WERI-Rb-1 (cell line): ENCODE data around the gene PAK1.
"Not testable (repeated sequence)": the region's sequence is repeated elsewhere in the genome, so short reads cannot be mapped to it uniquely, and the experiment has no call there.

ENCODE experiments used
- DNase-seq: peaks from one replicate; pipeline ENCODE4 v3.0.0-alpha.2; 2020
- H3K27ac ChIP-seq: fragments of 250-450 bp; sonication (Bioruptor Pico); 2 replicates; pipeline ENCODE4 v1.5.1; 2020; ENCODE audit warnings: mild to moderate bottlenecking, moderate library complexity
- H3K27me3 ChIP-seq: fragments of 250-450 bp; sonication (Bioruptor Pico); 2 replicates; pipeline ENCODE4 v1.5.1; 2021; ENCODE audit warnings: mild to moderate bottlenecking, low read depth, moderate library complexity; ENCODE audit not compliant: insufficient read depth, severe bottlenecking
- H3K36me3 ChIP-seq: fragments of 250-450 bp; sonication (Bioruptor Pico); 2 replicates; pipeline ENCODE4 v1.5.1; 2020; ENCODE audit warnings: mild to moderate bottlenecking, moderate library complexity
- H3K4me3 ChIP-seq: 2 replicates; pipeline ENCODE4 v1.5.1; 2011; ENCODE audit warnings: low read depth, mild to moderate bottlenecking, control low read depth, low read length
- H3K9me3 ChIP-seq: fragments of 250-450 bp; sonication (Bioruptor Pico); 2 replicates; pipeline ENCODE4 v1.5.1; 2021; ENCODE audit warnings: mild to moderate bottlenecking, moderate library complexity; ENCODE audit not compliant: severe bottlenecking
- TF ChIP-seq, protein P1 (sequence below): IDR thresholded peaks from 2 replicates; pipeline ENCODE4 v1.5.1; 2011; ENCODE audit warnings: low read depth, mild to moderate bottlenecking, control low read depth, inconsistent platforms, low read length

Gene PAK1

DNA sequence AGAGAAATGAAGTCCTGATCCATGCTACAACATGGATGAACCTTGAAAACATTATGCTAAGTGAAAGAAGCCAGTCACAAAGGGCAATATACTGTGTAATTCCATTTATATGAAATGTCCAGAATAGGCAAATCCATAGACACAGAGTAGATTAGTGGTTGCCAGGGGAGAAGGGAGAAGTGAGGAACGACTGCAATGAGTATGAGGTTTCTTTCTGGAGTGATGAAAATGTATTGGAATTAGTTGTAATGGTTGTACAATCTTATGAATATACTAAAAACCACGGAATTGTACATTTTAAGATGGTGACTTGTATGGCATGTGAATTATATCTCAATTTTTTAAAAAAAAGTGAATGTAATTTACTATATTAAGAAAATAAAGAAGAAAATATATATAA lies 89.3 kb downstream of the PAK1 start:
- DNase-seq: no peak
- peaks cover 20% of the 10 kb centered on the region for H3K36me3 ChIP-seq
- no peak overlapping the region for H3K4me3 ChIP-seq
- TF ChIP-seq, protein P1, sequence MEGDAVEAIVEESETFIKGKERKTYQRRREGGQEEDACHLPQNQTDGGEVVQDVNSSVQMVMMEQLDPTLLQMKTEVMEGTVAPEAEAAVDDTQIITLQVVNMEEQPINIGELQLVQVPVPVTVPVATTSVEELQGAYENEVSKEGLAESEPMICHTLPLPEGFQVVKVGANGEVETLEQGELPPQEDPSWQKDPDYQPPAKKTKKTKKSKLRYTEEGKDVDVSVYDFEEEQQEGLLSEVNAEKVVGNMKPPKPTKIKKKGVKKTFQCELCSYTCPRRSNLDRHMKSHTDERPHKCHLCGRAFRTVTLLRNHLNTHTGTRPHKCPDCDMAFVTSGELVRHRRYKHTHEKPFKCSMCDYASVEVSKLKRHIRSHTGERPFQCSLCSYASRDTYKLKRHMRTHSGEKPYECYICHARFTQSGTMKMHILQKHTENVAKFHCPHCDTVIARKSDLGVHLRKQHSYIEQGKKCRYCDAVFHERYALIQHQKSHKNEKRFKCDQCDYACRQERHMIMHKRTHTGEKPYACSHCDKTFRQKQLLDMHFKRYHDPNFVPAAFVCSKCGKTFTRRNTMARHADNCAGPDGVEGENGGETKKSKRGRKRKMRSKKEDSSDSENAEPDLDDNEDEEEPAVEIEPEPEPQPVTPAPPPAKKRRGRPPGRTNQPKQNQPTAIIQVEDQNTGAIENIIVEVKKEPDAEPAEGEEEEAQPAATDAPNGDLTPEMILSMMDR: no peak
- H3K27ac ChIP-seq: no peak overlapping the region
- no peaks in the 10 kb centered on the region for H3K9me3 ChIP-seq
- H3K27me3 ChIP-seq: no peaks in the 10 kb centered on the region

DNA sequence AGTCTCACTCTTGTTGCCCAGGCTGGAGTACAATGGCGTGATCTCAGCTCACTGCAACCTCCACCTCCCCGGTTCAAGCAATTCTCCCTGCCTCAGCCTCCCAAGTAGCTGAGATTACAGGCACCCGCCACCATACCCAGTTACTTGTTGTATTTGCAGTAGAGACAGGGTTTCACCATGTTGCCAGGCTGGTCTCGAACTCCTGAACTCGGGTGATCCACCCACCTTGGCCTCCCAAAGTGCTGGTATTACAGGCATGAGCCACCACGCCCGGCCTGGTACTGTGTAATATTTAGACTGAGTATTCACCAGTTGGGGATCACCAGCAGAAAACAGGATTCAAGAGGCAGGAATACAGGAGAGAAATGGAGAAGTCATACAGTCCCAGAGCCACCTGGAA lies 90.5 kb downstream of the PAK1 start:
- peaks cover 25% of the 10 kb centered on the region for H3K36me3 ChIP-seq
- H3K4me3 ChIP-seq, DNase-seq, H3K27ac ChIP-seq, H3K9me3 ChIP-seq, H3K27me3 ChIP-seq: not testable (repeated sequence)

DNA sequence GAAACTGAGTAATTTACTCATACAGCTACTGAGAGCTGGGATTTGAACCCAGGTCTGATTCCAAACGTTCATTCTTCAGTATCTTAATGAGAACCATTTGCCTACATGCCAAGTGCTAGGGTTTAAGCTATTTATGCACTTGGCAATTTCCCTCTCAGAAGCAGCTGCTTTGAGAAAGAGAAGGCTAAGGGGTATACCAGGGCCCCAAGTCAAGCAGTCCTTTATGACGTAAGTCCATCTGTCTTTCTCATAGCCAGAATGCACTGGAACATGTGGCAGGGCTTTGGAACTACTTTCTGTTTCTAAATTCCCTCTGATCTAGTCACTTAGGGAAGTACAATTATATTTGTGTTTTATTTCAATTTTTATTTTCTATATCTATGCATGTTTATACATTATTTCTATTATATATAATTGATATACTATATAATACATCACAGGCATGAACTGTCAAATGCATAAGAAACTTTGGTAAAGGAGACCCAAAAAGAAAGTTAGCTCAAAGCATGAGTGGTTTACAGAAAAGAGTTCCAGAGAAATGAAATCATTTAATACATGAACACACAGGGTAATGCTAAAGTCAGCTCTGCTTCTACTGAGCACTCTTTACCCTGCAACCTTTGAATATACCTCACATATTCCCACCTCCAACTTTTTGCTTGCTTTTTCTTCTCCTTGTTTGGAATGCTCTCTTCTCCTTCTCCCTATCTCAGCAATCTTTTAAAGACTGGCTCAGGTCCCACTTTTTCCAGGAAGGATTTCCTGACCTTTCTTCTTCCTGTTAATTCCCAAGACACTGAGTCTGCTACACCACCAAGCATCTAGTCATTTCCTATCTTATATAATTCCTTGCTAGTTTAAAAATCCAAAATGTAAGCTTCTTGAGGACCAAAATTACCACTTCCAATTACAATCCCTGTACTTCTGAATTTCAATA lies 91.9 kb downstream of the PAK1 start:
- H3K36me3 ChIP-seq: peaks cover 34% of the 10 kb centered on the region
- H3K27ac ChIP-seq: no peak overlapping the region
- DNase-seq: no peak
- TF ChIP-seq, protein P1: no peak
- H3K9me3 ChIP-seq: no peaks in the 10 kb centered on the region
- no peak overlapping the region for H3K4me3 ChIP-seq
- H3K27me3 ChIP-seq: no peaks in the 10 kb centered on the region

DNA sequence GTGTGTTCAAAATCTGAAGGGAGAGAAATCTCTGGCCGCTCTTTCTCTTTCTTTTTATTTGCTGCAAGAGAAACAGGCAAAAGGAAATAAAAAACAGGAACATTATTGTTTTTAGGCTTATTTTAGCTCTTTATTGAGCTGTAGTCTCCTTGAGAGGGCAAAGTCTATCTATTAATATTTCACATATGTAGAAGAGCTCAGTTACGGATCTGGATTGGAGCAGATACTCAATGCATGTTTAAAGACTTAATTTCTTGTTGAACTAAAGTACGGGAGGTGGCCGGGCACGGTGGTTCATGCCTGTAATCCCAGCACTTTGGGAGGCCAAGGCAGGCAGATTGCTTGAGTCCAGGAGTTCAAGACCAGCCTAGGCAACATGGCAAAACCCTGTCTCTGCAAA lies 94.0 kb downstream of the PAK1 start:
- no peak overlapping the region for H3K27ac ChIP-seq
- no peaks in the 10 kb centered on the region for H3K9me3 ChIP-seq
- TF ChIP-seq, protein P1: no peak
- peaks cover 46% of the 10 kb centered on the region for H3K36me3 ChIP-seq
- H3K4me3 ChIP-seq: no peak overlapping the region
- no peaks in the 10 kb centered on the region for H3K27me3 ChIP-seq
- no peak for DNase-seq

DNA sequence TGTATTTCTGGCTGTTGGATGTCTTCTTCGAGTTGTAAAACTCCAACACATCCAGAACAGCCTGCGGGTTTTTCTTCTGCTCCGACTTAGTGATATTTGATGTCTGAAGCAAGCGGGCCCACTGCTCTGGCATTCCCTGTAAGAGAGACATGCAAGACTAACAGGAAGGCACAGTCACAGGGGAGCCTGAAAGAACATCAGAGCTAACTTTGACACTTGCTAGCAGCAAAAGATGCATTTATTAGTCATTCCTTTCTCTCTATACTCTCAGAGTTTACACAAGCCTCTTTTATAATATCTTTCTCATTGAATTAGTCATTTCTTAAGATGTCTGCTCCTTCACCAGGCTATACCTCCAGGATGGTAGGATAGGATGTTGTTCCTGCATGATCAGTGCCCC lies 94.6 kb downstream of the PAK1 start:
- H3K9me3 ChIP-seq: no peaks in the 10 kb centered on the region
- DNase-seq: no peak
- no peak overlapping the region for H3K4me3 ChIP-seq
- H3K27ac ChIP-seq: no peak overlapping the region
- no peaks in the 10 kb centered on the region for H3K27me3 ChIP-seq
- TF ChIP-seq, protein P1: no peak
- H3K36me3 ChIP-seq: peaks cover 47% of the 10 kb centered on the region

DNA sequence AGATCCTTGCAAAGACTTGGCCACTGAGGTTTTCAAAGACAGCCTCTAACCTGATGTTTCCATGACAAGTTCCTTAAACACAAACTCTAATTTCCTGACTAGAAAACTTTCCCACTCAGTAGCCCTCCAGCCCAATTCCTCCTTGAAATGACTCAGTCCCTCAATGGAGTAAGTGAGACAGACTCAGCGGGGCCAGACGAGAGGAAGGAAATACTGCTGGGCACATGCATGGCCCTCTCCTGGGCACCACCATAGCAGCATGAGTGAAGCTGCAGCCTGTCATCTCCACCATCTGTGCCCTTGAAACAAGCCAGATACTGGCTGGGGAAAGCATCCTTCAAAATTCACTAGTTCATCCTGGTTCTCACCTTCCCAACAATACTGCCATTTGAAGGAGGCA lies 96.2 kb downstream of the PAK1 start:
- no peak overlapping the region for H3K27ac ChIP-seq
- peaks cover 51% of the 10 kb centered on the region for H3K36me3 ChIP-seq
- no peaks in the 10 kb centered on the region for H3K27me3 ChIP-seq
- no peaks in the 10 kb centered on the region for H3K9me3 ChIP-seq
- no peak for DNase-seq
- TF ChIP-seq, protein P1: no peak
- H3K4me3 ChIP-seq: no peak overlapping the region
